Activated CD4-positive, alpha-beta T cell treated with anti-CD3 and anti-CD28 coated beads, Interleukin-2, amount 50 U/mL, for 16 hours (primary cell): Measurements from ENCODE around the gene SH3BGRL.
"Not testable (repeated sequence)": the region's sequence is repeated elsewhere in the genome, so short reads cannot be mapped to it uniquely, and the experiment has no call there.

Source experiments
- DNase-seq: peaks from one replicate; pipeline ENCODE4 v3.0.0-alpha.2; 2020

Gene SH3BGRL

DNA sequence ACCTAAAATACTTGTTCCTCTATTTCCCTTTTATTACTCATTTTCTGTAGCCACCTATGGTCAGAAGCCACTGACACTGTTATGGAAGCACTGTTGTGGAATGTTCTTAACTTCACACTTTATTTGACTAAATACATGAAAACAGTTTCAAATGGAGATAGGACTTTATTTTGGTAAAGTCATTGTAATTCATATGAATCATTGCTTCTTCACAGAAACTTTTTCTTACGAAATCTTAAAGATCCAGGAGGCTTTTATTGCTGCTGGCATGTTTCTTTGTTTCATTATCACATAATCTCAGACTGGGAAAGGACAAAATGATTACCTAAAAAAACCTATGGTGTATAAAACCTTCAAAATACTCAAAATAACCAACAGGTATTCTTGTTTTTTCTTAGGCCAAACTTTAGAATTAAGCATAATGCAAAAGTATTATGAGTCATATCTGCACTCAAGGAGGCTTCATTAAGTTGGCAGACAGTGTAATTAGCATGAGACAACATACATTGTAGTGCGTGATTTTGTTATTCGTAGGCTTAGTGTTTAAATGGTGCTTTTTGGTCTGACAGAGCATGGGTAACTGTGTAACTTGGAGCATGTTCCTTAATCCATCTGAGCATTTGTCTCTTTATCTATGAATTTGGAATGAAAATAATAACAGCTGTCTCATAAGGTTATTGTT lies 58.0 kb downstream of the SH3BGRL start:
- no peak for DNase-seq

DNA sequence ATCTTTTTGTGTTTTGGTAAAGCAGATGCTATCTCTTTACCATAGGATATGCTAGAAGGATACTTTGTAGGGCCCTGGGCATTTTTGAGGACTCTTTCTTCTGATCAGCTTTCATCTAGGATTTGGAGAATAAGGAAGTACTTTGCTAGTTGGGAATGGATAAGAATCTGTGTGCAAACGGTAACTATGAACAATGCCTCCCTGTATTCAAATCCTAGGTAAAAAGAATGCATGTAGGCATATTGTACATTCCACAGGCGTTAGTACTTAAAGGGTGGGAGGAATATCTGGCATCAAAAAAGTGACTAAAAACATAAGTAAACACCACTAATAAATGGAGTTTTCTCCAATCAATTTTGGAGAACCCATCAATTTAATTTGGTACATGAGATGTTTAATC lies 59.7 kb downstream of the SH3BGRL start:
- DNase-seq = no peak

DNA sequence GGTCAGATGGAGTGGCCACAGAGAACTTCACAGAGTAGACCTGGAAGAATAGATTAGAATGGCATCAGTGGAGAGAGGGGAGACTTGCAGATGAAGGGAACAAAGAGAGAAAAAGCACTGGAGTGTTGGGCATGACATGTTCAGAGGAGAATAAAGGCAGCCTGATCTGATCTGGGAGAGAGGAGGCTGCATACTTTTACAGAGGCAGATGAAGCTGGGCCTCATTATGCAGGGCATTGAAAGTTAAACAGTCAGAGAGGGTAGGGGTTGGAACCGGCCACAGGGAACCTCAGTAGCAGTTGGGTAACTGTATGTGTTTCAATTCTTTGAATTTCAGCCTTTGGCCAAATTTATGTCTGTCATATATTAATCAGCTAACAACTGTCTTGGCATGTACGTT lies 61.2 kb downstream of the SH3BGRL start:
- DNase-seq = no peak

DNA sequence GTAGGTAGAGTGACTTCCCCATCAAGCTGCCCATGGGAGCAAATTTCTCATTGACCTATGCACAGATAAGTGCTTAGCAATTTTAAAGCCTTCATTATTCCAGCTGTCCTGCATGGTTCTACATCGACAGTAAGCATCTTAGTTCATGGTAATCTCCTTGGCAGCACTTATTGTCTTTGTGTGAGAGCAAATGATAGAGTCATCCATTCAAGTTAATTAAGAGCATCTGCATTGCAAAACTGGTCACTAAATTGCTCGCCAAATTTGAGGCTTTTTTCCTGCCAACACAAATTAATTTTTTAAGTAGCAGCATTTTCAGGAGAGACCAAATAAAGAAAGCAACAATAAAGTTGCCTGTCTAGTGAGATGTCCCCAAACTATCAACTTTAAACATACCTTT lies 76.7 kb downstream of the SH3BGRL start:
- DNase-seq = no peak

DNA sequence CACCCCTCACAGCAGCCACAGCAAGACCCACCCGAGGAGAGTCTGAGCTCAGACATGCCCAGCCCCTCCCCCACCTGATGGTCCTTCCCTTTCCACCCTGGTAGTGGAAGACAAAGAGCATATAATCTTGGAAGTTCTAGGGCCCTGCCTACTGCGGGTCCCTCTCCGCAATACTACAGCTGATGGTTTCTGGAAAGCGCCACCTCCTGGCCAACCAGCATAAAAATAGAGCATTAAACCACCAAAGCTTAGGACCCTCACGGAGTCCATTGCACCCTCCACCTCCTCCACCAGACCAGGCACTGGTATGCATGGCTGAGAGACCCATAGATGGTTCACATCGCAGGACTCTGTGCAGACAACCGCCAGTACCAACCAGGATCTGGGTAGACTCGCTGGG lies 78.2 kb downstream of the SH3BGRL start:
- DNase-seq = no peak

DNA sequence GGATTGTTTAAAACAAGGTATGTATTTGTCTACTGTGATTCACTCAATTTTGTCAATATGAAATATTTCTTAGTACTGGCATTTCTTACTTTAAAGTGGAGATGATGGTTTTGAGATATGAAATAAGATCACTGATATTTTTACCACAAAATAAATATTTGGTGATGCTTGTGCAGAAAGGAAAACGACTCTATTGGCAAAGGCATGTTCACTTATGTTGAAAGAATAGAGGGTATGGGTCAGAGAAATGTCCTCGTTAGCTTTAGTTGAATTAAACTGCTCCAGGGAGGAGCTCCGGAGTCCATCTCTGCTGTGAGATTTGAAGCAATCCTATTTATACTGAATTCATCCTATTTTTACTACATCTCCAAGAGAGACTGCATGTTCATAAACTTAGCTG lies 84.2 kb downstream of the SH3BGRL start:
- no peak for DNase-seq

DNA sequence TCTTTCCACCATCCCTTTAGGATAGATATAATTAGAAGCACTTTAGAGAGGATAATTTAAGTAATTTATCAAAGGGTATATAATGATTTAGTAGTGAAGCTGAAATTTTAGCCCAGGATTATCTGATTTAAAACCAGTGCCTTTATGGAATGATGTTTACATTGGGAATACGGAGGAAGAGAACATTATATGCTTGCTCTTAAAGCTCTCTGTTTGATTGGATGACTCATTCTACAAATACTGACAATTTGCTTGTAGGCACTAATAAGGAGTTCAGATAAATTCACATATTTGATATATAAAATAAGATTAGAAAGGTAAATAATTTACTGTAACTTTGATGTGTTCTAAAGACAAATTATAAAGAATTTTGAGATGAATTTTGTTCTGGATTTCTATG lies 84.7 kb downstream of the SH3BGRL start:
- DNase-seq = no peak

DNA sequence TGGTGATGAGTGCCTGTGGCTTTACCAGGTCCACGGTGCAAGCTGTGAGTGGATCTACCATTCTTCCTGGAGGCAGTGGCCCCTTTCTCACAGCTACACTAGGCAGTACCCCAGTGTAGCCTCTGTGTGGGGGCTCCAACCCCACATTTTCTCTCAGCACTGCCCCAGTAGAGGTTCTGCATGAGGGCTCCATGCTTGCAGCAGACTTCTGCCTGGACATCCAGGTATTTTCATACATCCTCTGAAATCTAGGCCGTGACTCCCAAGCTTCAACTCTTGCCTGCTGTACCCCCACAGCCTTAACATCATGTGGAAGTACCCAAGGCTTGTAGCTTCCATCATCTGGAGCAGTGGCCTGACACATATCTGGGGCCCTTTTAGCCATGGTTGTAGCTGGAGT lies 90.1 kb downstream of the SH3BGRL start:
- DNase-seq = no peak

DNA sequence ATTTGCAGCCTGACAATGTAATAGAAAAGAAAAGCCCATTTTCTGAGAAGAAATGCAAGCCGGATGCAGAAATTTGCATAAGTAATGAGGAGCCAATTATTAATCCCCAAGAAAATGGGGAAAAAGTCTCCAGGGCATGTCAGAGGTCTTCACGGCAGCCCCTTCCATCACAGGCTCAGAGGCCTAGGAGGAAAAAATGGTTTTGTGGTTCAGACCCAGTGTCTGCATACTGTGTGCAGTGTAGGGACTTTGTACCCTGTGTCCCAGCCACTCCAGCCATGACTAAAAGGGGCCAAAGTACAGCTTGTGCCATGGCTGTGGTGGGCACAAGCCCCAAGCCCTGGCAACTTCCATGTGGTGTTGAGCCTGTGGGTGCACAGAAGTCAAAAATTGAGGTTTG lies 92.2 kb downstream of the SH3BGRL start:
- DNase-seq = no peak

DNA sequence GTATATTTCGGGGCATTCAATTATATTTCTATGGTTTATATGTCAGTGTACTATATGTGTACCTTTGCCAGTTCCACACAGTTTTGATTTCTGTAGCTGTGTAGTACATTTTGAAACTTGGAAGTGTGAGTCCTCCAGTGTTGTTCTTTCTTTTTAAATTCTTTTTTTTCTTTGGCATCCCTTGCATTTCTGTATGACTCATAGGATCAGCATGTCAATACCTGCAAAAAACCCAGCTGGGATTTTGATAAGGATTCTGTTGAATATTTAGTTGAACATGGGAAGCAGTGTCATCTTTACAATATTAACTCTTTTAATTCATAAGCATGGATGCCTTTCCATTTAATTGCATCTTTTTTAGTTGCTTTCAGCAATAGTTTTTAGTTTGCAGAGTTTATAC lies 100.0 kb downstream of the SH3BGRL start:
- DNase-seq = no peak

DNA sequence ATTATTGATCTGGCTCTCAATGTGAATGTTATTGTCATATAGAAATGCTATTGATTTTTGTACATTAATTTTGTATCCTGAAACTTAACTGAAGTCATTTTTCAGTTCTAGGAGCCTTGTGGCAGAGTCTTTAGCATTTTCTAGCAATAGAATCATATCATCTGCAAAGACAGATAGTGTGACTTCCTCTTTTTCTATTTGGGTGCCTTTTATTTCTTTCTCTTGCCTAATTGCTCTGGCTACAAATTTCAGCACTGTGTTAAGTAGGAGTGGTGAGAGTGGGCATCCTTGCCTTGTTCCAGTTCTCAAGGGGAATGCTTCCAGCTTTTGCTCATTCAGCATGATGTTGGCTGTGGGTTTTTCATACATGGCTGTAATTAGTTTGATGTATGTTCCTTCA lies 102.7 kb downstream of the SH3BGRL start:
- DNase-seq = no peak

DNA sequence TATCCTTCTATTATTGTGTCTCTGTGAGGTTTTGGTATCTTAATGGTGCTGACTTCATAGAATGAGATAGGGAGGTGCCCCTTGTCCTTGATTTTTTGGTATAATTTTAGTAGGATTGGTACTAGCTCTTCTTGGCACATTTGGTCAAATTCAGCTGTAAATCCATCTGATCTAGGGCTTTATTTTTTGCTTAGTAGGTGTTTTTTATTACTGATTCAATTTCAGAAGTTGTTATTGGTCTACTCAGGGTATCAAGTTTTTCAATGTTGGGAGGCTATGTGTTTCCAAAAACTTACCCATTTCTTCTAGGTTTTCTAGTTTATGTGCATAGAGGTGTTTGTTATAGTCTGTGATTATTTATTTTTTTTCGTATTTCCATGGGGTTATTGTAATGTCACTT lies 103.3 kb downstream of the SH3BGRL start:
- no peak for DNase-seq

DNA sequence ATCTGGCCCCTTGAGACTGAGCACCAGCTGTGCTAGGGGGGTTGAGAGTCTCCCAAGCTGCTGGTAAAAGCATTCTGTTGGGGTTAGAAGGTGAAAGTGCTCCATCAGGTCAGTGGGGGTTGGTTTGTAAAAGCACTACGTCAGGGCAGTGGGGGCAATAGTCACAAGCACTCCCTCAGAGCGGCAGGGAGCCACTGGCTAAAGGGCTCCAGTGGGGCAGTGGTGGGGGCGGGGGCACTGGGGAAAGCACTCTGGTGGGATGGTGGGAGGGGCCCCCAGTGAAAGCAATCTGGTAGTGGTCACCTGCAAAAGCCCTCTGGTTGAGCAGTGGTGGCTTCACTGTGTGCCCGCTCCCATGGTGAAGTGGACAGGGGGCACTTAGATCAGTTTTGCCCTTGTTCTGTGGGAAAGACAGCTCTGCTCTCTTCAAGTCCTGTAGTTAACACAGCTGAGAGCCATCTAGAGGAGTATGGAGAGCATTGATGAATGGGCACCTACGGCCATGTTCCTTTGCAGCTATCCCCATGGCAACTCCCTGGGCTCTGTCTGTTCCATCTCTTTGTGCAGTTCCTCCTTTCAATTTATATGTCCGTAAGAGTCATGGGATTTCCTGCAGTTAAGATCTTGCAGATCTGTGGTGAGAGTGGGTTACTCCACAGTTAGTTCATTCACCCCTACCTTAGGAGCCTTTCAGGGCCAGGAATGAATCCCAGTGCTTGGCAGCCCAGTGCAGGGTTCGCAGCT lies 106.4 kb downstream of the SH3BGRL start:
- no peak for DNase-seq

DNA sequence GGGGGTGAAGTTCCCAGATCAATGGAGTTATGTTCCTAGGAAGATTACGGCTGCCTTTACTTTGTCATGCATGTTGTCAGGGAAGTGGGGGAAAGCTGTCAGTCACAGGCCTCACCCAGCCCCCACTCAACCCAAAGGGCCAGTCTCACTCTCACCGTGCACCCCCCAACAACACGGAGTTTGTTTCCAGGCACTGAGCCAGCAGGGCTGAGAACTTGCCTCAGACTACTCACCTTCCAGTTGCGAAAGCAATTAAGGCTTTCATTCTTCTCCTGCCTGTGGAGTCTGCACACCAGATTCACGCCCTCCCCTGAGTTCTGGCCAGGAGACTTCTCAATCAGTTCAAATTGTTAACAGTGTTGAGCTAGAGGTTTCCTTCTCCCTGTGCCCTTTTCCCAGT lies 114.3 kb downstream of the SH3BGRL start:
- no peak for DNase-seq

DNA sequence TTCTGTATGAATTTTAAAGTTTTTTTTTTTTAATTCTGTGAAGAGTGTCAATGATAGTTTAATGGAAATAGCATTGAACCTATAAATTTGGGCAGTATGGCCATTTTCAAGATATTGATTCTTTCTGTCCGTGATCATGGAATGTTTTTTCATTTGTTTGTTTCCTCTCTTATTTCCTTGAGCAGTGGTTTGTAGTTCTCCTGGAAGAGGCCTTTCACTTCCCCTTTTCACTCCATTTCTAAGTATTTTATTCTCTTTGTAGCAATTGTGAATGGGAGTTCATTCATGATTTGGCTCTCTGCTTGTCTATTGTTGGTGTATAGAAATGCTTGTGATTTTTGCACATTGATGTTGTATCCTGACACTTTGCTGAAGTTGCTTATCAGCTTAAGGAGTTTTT lies 129.8 kb downstream of the SH3BGRL start:
- not testable (repeated sequence) for DNase-seq

DNA sequence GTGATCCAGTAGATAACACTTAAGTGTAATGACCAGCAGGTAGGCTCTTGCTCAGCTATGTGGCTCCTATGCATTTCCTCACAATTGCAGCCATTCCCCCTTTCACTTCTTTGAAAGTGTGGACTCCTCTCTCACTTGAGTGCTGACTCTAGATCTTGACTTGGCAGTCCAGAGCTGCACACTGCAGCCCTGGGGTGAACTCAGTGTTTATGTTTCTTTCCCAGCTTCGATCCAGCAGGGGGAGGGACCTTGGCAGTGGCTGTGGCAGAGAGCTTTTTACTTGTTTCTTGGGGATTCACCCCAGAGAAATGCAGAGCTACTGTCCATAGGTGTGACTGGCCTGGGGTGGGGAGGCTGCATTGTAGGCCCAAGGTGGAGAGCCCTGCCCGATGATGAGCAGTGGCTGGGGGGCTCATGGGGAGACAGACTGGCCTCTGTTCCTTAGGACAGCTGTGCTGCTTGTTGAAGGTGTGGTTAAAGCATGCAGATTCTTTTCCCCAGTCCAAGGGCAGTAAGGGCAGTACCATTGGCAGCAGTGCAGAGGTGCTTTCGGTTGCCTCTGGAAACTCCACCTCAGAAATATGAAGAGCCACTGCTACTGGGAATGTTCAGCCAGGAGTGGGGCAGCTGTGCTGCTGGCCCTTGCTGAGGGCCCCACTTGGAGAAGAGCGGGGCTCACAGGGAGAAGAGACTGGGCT lies 134.7 kb downstream of the SH3BGRL start:
- DNase-seq = no peak

DNA sequence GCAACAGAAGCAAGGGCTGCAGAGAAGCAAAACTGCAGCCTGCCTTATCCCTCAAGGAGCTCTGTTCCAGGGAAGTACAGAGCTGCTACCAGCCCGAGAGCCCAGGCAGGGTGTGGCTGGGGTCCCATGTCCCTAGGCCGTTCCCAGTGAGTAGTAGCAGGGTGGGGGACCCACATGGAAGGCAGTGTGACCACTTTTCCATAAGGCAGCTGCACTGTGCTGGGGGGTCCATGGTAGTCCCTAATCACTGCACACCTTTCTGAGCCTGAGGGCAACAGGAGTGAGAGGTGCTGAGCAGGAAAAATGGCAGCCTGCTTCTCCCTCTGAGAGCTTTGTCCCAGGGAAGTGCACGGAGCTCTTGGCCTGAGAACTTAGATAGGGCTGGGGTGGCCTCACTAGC lies 135.9 kb downstream of the SH3BGRL start:
- DNase-seq = no peak

DNA sequence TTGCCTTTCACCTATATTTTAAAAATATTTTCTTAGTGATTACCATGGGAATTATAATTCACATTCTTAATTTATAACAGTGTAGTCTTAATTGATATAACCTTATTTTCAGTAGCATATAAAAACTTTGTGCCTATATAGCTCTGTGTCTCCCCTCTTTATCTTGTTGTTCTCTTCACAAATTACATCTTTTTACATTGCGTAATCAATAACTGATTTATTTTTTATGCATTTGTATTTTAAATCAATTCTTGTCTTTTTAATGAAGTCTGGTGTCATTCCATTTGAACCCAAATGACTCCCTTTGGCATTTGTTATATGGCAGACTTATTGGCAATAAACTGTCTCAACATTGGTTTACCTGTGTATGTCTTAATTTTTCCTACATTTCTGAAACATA lies 137.0 kb downstream of the SH3BGRL start:
- DNase-seq = no peak

DNA sequence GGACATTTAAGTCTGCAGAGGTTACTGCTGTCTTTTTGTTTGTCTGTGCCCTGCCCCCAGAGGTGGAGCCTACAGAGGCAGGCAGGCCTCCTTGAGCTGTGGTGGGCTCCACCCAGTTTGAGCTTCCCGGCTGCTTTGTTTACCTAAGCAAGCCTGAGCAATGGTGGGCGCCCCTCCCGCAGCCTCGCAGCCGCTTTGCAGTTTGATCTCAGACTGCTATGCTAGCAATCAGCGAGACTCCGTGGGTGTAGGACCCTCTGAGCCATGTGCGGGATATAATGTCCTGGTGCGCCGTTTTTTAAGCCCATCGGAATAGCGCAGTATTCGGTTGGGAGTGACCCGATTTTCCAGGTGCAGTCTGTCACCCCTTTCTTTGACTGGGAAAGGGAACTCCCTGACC lies 143.4 kb downstream of the SH3BGRL start:
- not testable (repeated sequence) for DNase-seq
